ENCODE results near the gene RTN4R.

The RTN4R gene

DNA sequence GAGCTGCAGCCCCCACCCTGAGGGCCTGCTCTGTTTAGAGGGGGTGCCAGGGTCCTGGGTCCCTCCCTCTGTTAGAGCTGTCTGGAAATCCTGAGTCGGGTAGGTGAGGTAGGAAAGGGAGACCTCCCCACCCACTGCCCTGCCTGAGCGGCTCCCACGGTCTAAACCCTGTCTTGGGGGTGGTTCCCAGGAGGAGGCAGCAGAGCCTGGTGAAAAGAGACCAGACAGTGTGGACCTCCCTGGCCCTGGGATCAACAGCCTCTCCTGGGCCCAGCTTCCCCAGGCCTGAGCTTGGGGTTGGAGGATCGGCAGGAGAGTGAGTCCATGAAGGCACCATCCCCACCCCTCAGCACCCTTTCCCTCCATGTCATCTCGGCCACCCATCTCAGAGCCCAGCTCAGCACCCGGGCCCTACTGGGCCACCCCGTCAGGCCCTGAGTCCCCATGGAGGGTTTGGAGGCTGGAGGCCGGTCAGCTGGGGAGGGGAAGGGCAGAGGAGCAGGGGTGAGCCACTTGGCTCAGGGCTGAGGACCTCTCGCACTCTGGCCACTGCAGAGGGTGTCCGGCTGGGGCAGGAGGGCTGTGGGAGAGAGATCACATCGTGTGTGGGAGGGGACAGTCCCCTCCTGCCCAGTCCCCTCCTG is 37.2 kb downstream of the RTN4R start:
- H3K4me3 ChIP-seq (ENCODE audit: low read depth, low read length): no peak overlapping the region
- TF ChIP-seq ZFHX2 (tag by site-specific recombination; conservative IDR thresholded peaks at IDR 0.05) (peak; percentile 24; the same call in 1 of the 2 replicates), GLIS2 (tag by site-specific recombination; IDR thresholded peaks at IDR 0.05) (peak; percentile 30; the same call in 1 of the 2 replicates), EGR2 (tag by site-specific recombination; IDR thresholded peaks at IDR 0.05; ENCODE audit: low read depth) (peak; percentile 42; the same call in 1 of the 2 replicates), TCF7L2 (IDR thresholded peaks at IDR 0.05; ENCODE audit: borderline replicate concordance, low read depth, low read length) (no peak), GLIS1 (tag by site-specific recombination; IDR thresholded peaks at IDR 0.05) (peak; percentile 87)
- TF ChIP-seq, protein P1, sequence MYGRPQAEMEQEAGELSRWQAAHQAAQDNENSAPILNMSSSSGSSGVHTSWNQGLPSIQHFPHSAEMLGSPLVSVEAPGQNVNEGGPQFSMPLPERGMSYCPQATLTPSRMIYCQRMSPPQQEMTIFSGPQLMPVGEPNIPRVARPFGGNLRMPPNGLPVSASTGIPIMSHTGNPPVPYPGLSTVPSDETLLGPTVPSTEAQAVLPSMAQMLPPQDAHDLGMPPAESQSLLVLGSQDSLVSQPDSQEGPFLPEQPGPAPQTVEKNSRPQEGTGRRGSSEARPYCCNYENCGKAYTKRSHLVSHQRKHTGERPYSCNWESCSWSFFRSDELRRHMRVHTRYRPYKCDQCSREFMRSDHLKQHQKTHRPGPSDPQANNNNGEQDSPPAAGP (tag by site-specific recombination; IDR thresholded peaks at IDR 0.05): no peak
- no peaks in the 10 kb centered on the region for H3K4me1 ChIP-seq (ENCODE audit: control insufficient read depth, insufficient read depth, low read length)
- ChIA-PET CTCF (interaction anchor here (0.6 kb wide), 1 partner anchor 392 kb away, joined by 4 read pairs; no protein-coding TSS in a partner anchor), POLR2A (interaction anchor here (1.2 kb wide), 1 partner anchor 8 kb away, joined by 3 read pairs; no protein-coding TSS in a partner anchor)
- H3K9me3 ChIP-seq (ENCODE audit: control insufficient read depth, insufficient read depth, low read depth, low read length): no peaks in the 10 kb centered on the region
- no peaks in the 10 kb centered on the region for H3K36me3 ChIP-seq (ENCODE audit: control insufficient read depth in 2 of 2, insufficient read depth in 1 of 2, low read length in 2 of 2)
- H3K27ac ChIP-seq (ENCODE audit: extremely low read depth, low read depth, low read length): no peak overlapping the region

DNA sequence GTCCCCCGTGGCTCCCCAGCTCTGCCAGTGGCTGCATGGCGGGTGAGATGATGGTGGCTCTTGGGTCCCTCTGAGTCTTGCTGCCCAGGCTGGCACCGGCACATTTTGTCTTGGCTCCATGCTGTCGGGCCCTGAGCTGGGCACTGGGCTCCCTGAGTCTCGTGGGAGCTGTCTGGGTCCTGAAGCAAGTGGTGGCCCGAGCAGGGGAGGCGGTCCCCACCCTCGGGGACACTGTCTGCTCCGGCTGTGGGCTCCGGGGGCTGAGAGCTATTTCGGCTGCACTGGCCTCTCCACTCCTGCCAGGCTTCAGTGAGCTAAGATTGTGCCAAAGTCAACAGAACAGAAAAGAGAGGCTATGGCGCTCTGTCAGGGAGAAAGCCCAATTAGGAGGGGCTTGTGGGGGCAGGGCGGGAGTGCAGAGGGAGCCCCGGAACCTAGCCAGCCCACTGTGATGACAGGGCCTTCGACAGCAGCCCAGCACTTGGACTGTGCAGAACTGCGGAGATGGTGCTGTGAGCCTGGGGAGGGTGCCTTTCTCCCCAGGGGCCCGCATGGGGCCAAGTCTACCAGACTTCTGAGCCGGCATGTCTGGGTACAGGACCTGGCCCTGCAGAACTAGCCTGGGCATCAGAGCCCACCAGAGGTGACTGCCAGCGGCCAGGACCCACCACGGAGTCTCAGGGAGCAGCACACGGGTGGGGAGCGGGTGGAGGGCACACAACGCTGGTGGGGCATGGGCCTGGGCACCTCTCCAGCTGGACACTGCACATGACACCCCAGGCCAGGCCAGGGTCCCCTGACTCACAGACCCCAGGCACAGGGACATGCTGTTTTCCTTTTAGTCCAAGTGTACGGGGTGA is 38.0 kb downstream of the RTN4R start:
- ChIA-PET POLR2A (interaction anchor here (1.2 kb wide), 1 partner anchor 9 kb away, joined by 3 read pairs; no protein-coding TSS in a partner anchor), CTCF (interaction anchor here (2.5 kb wide), 1 partner anchor 9 kb away, joined by 9 read pairs; no protein-coding TSS in a partner anchor)
- no peaks in the 10 kb centered on the region for H3K9me3 ChIP-seq (ENCODE audit: control insufficient read depth, insufficient read depth, low read depth, low read length)
- no peak overlapping the region for H3K4me3 ChIP-seq (ENCODE audit: low read depth, low read length)
- H3K36me3 ChIP-seq (ENCODE audit: control insufficient read depth in 2 of 2, insufficient read depth in 1 of 2, low read length in 2 of 2): no peaks in the 10 kb centered on the region
- no peak overlapping the region for H3K27ac ChIP-seq (ENCODE audit: extremely low read depth, low read depth, low read length)
- no peaks in the 10 kb centered on the region for H3K4me1 ChIP-seq (ENCODE audit: control insufficient read depth, insufficient read depth, low read length)
- TF ChIP-seq, protein P2, sequence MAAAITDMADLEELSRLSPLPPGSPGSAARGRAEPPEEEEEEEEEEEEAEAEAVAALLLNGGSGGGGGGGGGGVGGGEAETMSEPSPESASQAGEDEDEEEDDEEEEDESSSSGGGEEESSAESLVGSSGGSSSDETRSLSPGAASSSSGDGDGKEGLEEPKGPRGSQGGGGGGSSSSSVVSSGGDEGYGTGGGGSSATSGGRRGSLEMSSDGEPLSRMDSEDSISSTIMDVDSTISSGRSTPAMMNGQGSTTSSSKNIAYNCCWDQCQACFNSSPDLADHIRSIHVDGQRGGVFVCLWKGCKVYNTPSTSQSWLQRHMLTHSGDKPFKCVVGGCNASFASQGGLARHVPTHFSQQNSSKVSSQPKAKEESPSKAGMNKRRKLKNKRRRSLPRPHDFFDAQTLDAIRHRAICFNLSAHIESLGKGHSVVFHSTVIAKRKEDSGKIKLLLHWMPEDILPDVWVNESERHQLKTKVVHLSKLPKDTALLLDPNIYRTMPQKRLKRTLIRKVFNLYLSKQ (tag by site-specific recombination; IDR thresholded peaks at IDR 0.05; ENCODE audit: borderline replicate concordance): no peak
- TF ChIP-seq ZNF747 (tag by site-specific recombination; IDR thresholded peaks at IDR 0.05): no peak
- no peak for TF ChIP-seq SETDB1 (IDR thresholded peaks at IDR 0.05; ENCODE audit: insufficient read length, low read length)
- TF ChIP-seq YY1 (tag by site-specific recombination; IDR thresholded peaks at IDR 0.05): no peak
- no peak for TF ChIP-seq ZNF530 (tag by site-specific recombination; IDR thresholded peaks at IDR 0.05; ENCODE audit: low read depth)
- TF ChIP-seq ZNF791 (tag by site-specific recombination; IDR thresholded peaks at IDR 0.05): no peak
- TF ChIP-seq, protein P3, sequence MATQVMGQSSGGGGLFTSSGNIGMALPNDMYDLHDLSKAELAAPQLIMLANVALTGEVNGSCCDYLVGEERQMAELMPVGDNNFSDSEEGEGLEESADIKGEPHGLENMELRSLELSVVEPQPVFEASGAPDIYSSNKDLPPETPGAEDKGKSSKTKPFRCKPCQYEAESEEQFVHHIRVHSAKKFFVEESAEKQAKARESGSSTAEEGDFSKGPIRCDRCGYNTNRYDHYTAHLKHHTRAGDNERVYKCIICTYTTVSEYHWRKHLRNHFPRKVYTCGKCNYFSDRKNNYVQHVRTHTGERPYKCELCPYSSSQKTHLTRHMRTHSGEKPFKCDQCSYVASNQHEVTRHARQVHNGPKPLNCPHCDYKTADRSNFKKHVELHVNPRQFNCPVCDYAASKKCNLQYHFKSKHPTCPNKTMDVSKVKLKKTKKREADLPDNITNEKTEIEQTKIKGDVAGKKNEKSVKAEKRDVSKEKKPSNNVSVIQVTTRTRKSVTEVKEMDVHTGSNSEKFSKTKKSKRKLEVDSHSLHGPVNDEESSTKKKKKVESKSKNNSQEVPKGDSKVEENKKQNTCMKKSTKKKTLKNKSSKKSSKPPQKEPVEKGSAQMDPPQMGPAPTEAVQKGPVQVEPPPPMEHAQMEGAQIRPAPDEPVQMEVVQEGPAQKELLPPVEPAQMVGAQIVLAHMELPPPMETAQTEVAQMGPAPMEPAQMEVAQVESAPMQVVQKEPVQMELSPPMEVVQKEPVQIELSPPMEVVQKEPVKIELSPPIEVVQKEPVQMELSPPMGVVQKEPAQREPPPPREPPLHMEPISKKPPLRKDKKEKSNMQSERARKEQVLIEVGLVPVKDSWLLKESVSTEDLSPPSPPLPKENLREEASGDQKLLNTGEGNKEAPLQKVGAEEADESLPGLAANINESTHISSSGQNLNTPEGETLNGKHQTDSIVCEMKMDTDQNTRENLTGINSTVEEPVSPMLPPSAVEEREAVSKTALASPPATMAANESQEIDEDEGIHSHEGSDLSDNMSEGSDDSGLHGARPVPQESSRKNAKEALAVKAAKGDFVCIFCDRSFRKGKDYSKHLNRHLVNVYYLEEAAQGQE (tag by site-specific recombination; IDR thresholded peaks at IDR 0.05): no peak
- TF ChIP-seq, protein P4, sequence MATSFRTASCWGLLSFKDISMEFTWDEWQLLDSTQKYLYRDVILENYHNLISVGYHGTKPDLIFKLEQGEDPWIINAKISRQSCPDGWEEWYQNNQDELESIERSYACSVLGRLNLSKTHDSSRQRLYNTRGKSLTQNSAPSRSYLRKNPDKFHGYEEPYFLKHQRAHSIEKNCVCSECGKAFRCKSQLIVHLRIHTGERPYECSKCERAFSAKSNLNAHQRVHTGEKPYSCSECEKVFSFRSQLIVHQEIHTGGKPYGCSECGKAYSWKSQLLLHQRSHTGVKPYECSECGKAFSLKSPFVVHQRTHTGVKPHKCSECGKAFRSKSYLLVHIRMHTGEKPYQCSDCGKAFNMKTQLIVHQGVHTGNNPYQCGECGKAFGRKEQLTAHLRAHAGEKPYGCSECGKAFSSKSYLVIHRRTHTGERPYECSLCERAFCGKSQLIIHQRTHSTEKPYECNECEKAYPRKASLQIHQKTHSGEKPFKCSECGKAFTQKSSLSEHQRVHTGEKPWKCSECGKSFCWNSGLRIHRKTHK (tag by site-specific recombination; IDR thresholded peaks at IDR 0.05): no peak
- TF ChIP-seq, protein P5, sequence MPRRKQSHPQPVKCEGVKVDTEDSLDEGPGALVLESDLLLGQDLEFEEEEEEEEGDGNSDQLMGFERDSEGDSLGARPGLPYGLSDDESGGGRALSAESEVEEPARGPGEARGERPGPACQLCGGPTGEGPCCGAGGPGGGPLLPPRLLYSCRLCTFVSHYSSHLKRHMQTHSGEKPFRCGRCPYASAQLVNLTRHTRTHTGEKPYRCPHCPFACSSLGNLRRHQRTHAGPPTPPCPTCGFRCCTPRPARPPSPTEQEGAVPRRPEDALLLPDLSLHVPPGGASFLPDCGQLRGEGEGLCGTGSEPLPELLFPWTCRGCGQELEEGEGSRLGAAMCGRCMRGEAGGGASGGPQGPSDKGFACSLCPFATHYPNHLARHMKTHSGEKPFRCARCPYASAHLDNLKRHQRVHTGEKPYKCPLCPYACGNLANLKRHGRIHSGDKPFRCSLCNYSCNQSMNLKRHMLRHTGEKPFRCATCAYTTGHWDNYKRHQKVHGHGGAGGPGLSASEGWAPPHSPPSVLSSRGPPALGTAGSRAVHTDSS (tag by site-specific recombination; IDR thresholded peaks at IDR 0.05): no peak
- TF ChIP-seq SCRT2 (tag by site-specific recombination; IDR thresholded peaks at IDR 0.05): no peak
- no peak for TF ChIP-seq ZNF837 (tag by site-specific recombination; IDR thresholded peaks at IDR 0.05)
- no peak for TF ChIP-seq ZNF623 (tag by site-specific recombination; IDR thresholded peaks at IDR 0.05)
- TF ChIP-seq MEIS1 (CRISPR knock-in tag; IDR thresholded peaks at IDR 0.05; ENCODE audit: borderline replicate concordance): no peak
- TF ChIP-seq ZNF785 (tag by site-specific recombination; IDR thresholded peaks at IDR 0.05): no peak
- TF ChIP-seq ZNF660 (tag by site-specific recombination; IDR thresholded peaks at IDR 0.05): no peak
- TF ChIP-seq ZFHX2 (tag by site-specific recombination; conservative IDR thresholded peaks at IDR 0.05): no peak
- TF ChIP-seq ZXDB (tag by site-specific recombination; IDR thresholded peaks at IDR 0.05): no peak

All from HEK293 (cell line).